Right ventricle myocardium superior (tissue), 1 donor: ENCODE results near the gene MAN1B1. TPM values are rescaled to one million over a fixed set of nuclear protein-coding genes. Genes with fewer than 3 reads are reported as not detected.
"Not testable (repeated sequence)": the region's sequence is repeated elsewhere in the genome, so short reads cannot be mapped to it uniquely, and the experiment has no call there.

Experiments used
- ATAC-seq: fragments of 200-7000 bp; cut with Tn5 transposase; one replicate; pipeline ENCODE4 v1.9.1; 2020; ENCODE audit warnings: mild to moderate bottlenecking; ENCODE audit not compliant: poor library complexity
- DNase-seq: peaks from one replicate; pipeline ENCODE4 v3.0.0-alpha.2; 2020
- intact Hi-C: fragments of 100-400 bp; cut with DNase I; formaldehyde crosslinking; loops from one replicate; pipeline ENCODE4 v1.11.2; 2022
- total RNA-seq: library from RNA; stranded (reverse); fragmentation: NEBNext Ultra II Directional; extraction: Animal tissue kit (Norgen Biotek cat#: 25700); gene quantifications from one replicate; pipeline ENCODE4 v1.2.1, GENCODE V29; 2021
- donor health status: DM: no; HTN: yes; CAD: no; lungs with severe emphysema.

MAN1B1 gene
- total RNA-seq, 1 donor from 2014 or later = 20.3 TPM

GRCh38 chr9:137051145-137051724, 35.5 kb upstream of the MAN1B1 start:
- intact Hi-C loops = no loop called here
- no peak for DNase-seq
- ATAC-seq = no peak

GRCh38 chr9:137052293-137052692, 34.5 kb upstream of the MAN1B1 start:
- no peak for DNase-seq
- ATAC-seq = no peak
- intact Hi-C loops = no loop called here

DNA sequence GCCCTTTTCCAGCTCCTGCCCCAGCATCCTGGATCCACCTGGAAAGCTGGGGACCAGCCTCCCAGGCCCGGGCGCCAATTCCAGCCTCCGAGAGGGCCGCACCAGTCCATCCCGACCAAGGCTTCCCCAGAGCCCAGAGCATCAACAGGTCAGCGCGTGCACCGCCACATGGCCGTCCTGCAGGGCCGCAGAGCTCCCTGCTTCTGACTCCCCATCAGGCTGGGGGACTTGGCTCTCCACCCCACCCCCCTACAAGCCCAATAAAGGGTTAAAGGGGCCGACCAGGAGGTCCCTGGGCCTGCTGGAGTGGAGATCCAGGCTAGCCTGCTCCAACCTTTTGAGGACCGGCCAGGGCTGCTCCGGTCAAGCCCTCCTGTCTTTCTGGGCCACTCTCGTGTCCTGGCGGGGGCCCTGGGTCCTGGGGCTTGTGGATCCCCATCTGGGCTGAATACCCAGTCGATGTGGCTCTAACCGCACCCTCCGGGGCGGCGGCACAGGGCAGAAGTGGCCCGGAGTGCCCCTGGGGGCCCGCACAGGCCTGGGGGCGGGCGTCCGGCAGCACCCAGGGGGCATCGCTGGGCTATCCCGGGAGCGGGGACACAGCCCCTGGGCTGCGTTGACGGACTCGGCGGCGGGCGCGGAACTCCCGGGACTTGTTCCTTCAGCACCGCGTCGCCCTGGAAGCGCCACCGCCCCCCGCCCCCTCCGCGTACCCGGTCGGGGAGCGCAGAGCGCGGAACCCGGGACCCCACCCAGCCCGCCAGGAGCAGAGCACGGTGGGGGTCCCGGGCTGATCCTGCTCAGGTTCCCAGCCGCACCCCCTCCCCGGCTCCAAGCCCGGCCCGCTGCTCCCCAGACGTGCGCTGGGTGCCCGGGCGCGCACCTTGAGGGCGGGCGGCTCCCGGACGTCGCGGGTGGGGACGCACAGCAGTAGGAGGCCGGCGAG, 33.5 kb upstream of the MAN1B1 start:
- ATAC-seq (no peak), DNase-seq (peak; percentile 41)
- intact Hi-C loops = no loop called here

DNA sequence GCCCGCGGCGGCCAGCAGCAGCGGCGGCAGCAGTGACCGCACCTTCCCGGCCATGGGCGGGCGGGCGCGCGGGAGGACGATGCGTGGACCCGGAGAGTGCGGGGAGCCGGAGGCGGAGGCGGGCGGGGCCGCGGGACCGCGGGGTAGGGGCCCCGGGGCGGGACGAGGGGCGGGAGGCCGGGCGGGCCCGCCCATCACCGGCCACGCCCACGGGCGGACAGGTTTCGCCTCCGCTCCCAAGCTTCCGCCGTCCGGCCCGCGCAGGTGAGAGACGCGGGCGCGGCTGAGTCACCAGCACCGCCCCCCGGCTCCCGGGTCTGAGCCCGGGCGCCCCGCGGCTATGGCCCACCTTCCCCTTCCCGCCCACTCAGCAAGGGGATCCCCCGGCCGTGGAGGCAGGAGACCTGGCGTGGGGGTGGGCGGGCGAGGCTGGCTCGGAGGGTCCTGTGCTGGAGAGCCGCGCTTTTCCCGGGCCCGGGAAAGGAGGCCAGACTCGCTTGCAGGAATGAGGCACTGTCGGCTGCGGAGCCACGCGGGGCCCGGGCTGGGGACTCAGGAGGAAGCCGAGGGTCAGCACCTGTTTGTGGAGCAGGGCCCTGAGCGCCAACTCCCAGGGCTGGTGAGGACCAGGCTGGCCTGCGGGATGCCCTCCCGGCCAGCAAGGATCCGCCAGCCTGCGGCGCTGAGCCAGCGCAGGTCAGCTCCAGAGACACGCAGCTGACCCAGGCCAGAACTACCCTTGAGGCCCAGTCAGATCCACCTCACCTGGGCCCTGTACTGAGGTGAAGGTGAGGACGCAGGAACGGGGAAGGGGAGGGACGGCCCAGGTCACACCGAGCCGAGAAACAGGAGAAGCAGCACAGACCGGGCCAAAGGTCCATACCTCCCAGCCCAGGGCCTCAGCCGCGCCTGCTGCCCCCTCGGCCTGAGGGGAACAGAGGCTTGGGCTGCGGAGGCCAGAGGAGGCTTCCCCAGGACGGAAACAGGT, 32.5 kb upstream of the MAN1B1 start, which contains the start of gene ENTPD2:
Gene ENTPD2, minus strand, starts transcription at position 118 of the 988 bp plus-strand sequence. Its CDS starts 64 bp downstream, at position 54.
- peak; percentile 40 for DNase-seq
- ATAC-seq = no peak
- intact Hi-C loops = no loop called here

- intact Hi-C loops = no loop called here
- ATAC-seq = peak; percentile 15
Observed at GRCh38 chr9:137054932-137055384, 31.8 kb upstream of the MAN1B1 start.

GRCh38 chr9:137055385-137056364, 31.1 kb upstream of the MAN1B1 start:
- intact Hi-C loops = no loop called here
- ATAC-seq (peak; percentile 94), DNase-seq (peak; percentile 97)

More at GRCh38 chr9:137054932-137055384, 31.8 kb upstream of the MAN1B1 start:
- DNase-seq = peak; percentile 52

- ATAC-seq (no peak), DNase-seq (no peak)
- intact Hi-C loops = no loop called here
Observed at GRCh38 chr9:137056739-137057415, 29.9 kb upstream of the MAN1B1 start.

DNA sequence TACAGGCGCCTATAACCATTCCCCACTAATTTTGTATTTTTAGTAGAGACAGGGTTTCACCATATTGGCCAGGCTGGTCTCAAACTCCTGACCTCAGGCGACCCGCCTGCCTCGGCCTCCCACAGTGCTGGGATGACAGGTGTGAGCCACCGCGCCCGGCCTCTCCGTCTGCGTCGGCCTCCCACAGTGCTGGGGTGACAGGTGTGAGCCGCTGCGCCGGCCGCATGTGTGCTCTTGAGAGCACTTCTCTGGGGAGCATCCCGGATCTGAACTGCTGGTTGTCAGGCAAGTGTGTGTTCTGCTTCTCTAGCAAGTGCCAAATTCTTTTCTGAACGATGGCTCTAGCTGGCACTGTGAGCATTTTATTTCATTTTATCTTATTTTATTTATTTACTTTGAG, 29.2 kb upstream of the MAN1B1 start:
- DNase-seq (no peak), ATAC-seq (no peak)
- intact Hi-C loops = no loop called here

DNA sequence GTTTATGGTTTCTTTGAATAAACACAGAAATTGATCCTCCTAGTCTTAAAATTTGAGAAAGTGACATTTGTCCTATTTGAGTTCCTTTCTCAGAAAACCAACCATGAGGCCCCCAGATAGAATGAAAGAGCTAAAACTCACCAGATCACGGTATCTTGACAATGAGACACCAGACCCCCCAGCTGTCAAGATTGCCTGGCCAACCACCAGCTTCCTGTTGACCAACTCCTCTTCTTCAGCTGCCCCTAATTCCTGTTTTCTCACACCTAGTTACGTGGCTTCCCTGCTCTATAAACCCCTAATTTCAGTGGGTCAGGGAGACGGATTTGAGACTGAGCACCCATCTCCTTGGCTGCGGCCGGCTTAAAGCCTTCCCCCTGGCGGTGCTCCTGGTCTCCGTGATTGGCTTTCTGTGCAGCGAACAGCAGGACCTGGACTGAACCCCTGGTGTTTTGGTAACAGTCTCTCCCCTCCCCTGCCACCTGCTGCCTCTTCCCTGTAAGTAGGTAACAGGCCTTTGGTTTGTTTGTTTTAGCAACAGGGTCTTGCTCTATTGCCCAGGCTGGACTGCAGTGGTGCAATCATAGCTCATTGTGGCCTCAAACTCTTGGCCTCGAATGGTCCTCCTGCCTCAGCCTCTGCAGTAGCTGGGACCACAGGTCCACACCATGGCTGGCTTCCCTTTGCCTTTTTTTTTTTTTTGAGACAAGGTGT, 28.1 kb upstream of the MAN1B1 start:
- ATAC-seq (no peak), DNase-seq (no peak)
- intact Hi-C loops = no loop called here

DNA sequence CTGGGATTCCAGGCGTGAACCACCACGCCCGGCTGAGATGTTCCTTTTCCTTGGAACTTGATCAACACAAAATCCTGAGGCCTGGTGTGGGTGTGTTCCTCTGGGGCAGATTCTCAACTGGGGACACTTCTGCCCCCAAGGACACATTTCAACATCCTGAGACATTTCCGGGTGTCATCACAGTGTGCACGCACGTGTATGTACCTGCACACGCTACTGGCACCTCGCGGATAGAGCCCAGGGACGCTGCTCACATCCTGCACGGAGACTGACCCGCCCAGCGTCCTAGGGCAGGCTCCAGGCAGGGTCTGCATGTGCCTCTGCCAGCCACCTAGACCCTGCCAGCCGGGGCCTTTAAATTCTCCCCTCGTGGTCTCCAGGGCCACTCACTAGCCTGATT, 24.4 kb upstream of the MAN1B1 start:
- ATAC-seq (no peak), DNase-seq (no peak)
- intact Hi-C loops = no loop called here

GRCh38 chr9:137062798-137063197, 24.0 kb upstream of the MAN1B1 start:
- DNase-seq, intact Hi-C loops, ATAC-seq: not testable (repeated sequence)

DNA sequence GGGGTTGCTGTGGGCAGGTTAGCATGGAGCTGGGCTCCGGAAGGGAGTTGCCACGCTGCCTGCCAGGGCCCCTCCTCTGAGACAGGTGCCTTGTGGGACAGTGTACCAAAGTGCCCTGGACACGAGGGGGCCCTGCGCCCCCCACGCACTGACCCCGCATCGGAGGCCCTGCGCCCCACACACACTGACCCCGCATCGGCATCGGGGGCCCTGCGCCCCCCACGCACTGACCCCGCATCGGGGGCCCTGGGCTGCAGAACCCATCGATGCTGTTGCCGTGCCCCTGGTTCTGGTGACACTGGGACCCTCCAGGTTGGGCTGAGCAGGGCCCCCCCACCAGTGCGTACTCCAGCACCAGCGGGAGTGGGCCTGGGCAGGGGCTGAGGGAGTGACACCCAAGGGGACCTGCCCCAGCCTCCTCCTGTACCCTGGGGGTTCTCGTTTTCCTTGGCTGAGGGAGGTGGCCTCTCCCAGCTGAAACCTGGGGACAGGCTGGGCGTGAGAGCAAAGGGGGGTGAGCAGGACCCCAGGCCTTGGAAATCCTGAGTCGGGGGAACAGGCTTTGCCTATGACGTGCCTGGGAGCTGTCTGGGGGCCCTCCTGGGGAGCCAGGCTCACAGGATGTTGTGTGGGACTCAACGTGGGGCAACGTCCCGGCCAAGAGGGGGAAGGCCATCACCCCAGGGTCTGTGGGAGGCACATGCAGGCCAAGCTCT, 23.3 kb upstream of the MAN1B1 start:
- intact Hi-C loops = no loop called here
- no peak for DNase-seq
- no peak for ATAC-seq

DNA sequence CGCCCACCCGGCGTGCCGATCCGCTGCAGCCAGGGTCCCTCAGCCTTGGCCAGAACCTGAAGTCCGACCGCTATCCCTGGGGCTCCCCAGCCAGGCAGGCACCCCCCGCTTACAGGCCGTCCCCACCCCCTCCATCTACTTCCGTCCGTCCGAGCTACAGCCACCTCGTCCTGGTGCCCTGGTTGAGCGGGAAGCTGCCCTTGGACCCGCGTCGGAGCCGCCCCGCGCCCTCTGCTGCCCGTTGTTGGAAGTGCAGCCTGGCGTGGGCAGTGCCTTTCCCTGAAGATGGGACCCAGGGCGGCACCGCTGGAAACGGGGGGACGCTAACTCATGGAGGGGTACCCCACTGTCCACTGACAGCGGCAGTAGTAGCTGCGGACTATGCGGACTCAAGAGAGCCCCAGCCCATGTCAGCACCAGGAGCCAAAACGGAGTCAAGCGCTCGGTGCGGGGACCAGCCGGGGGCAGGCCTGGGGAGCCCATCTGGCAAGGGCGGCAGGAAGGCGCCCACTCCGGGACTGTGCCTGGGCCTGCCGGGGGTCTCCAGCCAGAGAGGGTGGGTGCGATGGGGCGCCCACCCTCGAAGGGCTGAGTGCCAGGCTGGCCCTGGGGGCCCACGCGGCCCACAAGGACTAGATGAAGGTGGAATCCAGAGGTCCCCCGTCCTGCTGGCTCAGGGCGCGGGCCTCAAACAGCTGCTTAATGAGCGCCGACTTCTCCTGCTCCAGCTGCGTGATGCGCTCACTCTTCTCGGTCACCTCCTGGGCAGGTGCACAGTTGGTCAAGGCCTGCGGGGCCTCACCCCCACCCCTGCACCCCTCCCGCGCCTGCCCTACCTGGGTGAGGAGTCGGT, 22.5 kb upstream of the MAN1B1 start:
- peak; percentile 88 for DNase-seq

GRCh38 chr9:137064880-137065164, 22.0 kb upstream of the MAN1B1 start:
- ATAC-seq (no peak), DNase-seq (no peak)
- intact Hi-C loops = no loop called here

More for the DNA sequence above, 22.5 kb upstream of the MAN1B1 start:
- ATAC-seq = peak; percentile 85
- intact Hi-C loops = no loop called here

DNA sequence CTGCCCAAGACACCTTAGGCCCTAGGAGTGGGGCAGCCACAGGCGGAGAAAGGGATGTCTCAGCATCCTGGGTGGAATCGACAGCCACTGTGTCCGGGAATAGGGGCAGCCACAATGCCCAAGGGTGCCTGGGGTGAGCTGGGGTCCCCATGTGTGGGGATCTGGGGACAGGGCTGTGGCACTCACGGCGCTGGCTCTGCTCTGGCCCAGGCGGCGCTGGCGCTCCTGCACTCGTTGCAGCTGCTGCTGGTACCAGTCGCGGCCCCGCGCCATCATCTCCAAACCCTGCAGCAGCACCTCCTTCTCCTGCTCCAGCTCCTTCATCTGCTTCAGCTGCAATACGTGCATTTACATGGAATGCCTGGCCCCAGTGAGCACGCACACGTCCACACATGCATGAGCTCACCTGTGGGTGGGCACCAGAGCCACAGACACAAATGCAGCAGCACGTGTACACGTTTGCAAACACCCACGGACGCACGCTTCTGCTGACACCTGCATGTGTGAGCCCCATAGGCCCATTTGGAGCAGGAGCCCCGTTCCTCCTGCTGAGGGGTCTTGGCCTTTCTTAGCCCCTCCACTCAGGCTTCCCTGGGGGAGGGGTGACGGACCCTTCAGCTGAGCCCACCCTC, 21.3 kb upstream of the MAN1B1 start:
- ATAC-seq (no peak), DNase-seq (no peak)
- intact Hi-C loops = no loop called here
